RPMI8226 (cell line): ENCODE measurements around the gene TTLL11.

Experiments
- DNase-seq: peaks from one replicate; pipeline ENCODE4 v3.0.0-alpha.2; 2015

The TTLL11 gene

GRCh38 chr9:122092611-122093506, at the start of gene TTLL11:
Gene TTLL11 (minus strand): TSS chr9:122093308. CDS start chr9:122093148, 160 bp downstream.
- DNase-seq, result peak; percentile 98

- DNase-seq, result no peak
Measured at GRCh38 chr9:122141671-122142070, 48.6 kb upstream of the TTLL11 start.

GRCh38 chr9:122140368-122141193, 47.5 kb upstream of the TTLL11 start:
- DNase-seq, result no peak

- no peak for DNase-seq
Measured at GRCh38 chr9:122138560-122139268, 45.6 kb upstream of the TTLL11 start.

GRCh38 chr9:122135529-122135859, 42.4 kb upstream of the TTLL11 start:
- DNase-seq, result no peak

- no peak for DNase-seq
Measured at GRCh38 chr9:122134822-122135528, 41.9 kb upstream of the TTLL11 start.

- no peak for DNase-seq
Measured at GRCh38 chr9:122133984-122134535, 41.0 kb upstream of the TTLL11 start.

- no peak for DNase-seq
Measured at GRCh38 chr9:122133263-122133983, 40.3 kb upstream of the TTLL11 start.

- no peak for DNase-seq
Measured at GRCh38 chr9:122132539-122132938, 39.4 kb upstream of the TTLL11 start.

GRCh38 chr9:122131401-122132001, 38.4 kb upstream of the TTLL11 start:
- DNase-seq, result no peak

- no peak for DNase-seq
Measured at GRCh38 chr9:122130837-122131236, 37.7 kb upstream of the TTLL11 start.

- DNase-seq, result no peak
Measured at GRCh38 chr9:122129969-122130368, 36.9 kb upstream of the TTLL11 start.

- DNase-seq, result no peak
Measured at GRCh38 chr9:122128969-122129343, 35.8 kb upstream of the TTLL11 start.

GRCh38 chr9:122128007-122128968, 35.2 kb upstream of the TTLL11 start:
- no peak for DNase-seq

- DNase-seq, result peak; percentile 27
Measured at GRCh38 chr9:122127396-122127798, 34.3 kb upstream of the TTLL11 start.

GRCh38 chr9:122126331-122127261, 33.5 kb upstream of the TTLL11 start:
- no peak for DNase-seq

GRCh38 chr9:122125509-122126330, 32.6 kb upstream of the TTLL11 start:
- no peak for DNase-seq

GRCh38 chr9:122125158-122125508, 32.0 kb upstream of the TTLL11 start:
- peak; percentile 84 for DNase-seq
